ENCODE data around the gene SPTA1.
"Not testable (repeated sequence)": the region's sequence is repeated elsewhere in the genome, so short reads cannot be mapped to it uniquely, and the experiment has no call there.

DNA sequence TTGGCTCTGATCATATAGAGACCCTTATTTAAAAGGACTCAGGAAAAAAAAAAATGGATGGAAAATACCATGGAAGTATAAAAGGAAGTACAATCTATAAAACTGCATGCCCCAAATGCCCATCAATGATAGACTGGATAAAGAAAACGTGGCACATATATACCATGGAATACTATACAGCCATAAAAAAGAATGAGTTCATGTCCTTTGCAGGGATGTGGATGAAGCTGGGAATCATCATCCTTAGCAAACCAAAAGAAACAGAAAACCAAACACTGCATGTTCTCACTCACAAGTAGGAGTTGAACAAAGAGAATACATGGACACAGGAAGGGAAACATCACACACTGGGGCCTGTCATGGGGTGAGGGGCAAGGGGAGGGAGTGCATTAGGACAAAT is 4.6 kb upstream of the SPTA1 start:
- not testable (repeated sequence) for TF ChIP-seq CTCF (conservative IDR thresholded peaks at IDR 0.05 in 1 of 2, IDR thresholded peaks at IDR 0.05 in 1 of 2; ENCODE audit: extremely low read depth in 1 of 2, insufficient read depth in 1 of 2, low read depth in 1 of 2, low read length in 2 of 2); EZH2 (IDR thresholded peaks at IDR 0.05; ENCODE audit: borderline replicate concordance, low read length)

Data from mammary epithelial cell (primary cell).